ENCODE results near the gene BMP10.

DNA sequence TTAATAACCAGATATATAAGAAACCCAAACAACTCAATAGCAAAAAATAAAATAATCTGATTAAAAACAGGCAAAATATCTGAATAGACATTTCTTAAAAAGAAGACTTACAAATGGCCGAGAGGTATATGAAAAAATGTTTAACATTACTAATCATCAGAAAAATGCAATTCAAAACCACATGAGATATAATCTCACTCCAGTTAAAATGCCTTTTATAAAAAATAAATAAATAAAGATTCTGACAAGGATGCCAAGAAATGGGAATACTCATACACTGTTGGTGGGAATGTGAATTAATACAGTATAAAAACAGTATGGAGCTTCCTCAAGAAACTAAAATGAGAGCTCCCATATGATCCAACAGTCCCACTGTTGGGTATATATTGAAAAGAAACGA, 33.9 kb upstream of the BMP10 start:
- TF ChIP-seq, protein P1, sequence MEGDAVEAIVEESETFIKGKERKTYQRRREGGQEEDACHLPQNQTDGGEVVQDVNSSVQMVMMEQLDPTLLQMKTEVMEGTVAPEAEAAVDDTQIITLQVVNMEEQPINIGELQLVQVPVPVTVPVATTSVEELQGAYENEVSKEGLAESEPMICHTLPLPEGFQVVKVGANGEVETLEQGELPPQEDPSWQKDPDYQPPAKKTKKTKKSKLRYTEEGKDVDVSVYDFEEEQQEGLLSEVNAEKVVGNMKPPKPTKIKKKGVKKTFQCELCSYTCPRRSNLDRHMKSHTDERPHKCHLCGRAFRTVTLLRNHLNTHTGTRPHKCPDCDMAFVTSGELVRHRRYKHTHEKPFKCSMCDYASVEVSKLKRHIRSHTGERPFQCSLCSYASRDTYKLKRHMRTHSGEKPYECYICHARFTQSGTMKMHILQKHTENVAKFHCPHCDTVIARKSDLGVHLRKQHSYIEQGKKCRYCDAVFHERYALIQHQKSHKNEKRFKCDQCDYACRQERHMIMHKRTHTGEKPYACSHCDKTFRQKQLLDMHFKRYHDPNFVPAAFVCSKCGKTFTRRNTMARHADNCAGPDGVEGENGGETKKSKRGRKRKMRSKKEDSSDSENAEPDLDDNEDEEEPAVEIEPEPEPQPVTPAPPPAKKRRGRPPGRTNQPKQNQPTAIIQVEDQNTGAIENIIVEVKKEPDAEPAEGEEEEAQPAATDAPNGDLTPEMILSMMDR (IDR thresholded peaks at IDR 0.05): no peak
- no peak for TF ChIP-seq ZFX (IDR thresholded peaks at IDR 0.05; ENCODE audit: borderline replicate concordance)

Measured in 22Rv1 (cell line).